ENCODE measurements around the gene WASF3.

The WASF3 gene

GRCh38 chr13:26664876-26665275 is 107.4 kb downstream of the WASF3 start:
- DNase-seq (ENCODE audit: low read depth), result no peak
- no peak overlapping the region for H3K4me3 ChIP-seq (ENCODE audit: low read depth, low read length)

DNA sequence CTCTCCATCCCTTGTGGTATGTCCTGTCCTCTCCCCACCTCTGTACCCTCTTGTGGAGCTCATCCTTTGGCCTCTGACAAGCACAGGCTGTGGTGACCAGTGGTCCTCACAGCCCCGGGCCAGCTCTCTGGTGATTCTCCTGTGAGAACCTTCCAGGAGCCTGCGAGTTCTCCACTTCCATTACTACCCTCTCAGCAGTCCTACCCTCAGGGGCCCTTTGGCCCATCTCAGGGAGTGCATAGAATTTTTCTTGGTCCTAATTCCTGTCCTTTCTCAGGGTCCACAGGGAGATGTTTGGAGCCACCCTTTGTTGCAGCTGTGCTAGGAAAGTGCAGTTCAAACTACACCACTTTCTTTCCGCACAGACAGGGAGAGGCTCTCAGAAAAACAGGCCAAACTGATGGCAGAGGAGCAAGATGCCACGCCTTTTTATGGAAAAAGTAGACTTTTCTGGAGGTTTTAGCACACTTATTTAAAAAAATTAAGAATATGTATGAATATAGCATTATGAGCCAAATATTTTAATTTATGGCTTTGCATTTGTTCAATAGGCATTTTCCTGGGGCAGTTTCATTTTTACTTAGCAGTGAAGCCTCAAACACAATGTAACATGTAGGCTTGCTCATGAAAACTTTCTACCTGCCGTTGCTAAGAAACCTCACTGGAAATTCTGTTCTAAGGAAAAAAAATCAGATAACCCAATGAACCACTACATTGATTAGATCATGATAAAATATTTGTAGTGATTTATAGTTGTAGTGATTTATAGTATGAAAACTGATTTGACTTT is 111.1 kb downstream of the WASF3 start:
- DNase-seq (ENCODE audit: low read depth), result no peak
- H3K4me3 ChIP-seq (ENCODE audit: low read depth, low read length), result no peak overlapping the region

DNA sequence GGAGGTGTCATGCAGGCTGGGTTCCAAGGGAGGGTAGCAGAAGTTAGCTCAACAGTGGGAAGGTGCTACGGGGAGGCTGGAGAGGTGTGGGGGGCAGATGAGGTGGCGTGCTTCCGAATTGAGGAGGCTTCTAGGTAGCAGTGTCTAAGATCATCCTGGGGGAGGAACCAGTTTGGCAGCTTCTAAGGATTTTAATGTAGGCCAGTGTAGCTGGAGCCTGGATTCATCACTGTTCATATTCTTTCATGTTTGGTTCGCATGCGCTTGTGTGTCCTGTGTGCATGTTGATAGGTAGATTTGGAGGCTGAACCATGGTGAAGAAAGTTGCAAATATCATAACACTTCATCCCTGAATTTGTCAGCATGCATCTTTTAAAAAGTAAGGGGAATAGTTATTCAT is 116.4 kb downstream of the WASF3 start:
- no peak overlapping the region for H3K4me3 ChIP-seq (ENCODE audit: low read depth, low read length)
- no peak for DNase-seq (ENCODE audit: low read depth)

- H3K4me3 ChIP-seq (ENCODE audit: low read depth, low read length), result no peak overlapping the region
- DNase-seq (ENCODE audit: low read depth), result no peak
Measured at GRCh38 chr13:26677156-26677555, 119.7 kb downstream of the WASF3 start.

DNA sequence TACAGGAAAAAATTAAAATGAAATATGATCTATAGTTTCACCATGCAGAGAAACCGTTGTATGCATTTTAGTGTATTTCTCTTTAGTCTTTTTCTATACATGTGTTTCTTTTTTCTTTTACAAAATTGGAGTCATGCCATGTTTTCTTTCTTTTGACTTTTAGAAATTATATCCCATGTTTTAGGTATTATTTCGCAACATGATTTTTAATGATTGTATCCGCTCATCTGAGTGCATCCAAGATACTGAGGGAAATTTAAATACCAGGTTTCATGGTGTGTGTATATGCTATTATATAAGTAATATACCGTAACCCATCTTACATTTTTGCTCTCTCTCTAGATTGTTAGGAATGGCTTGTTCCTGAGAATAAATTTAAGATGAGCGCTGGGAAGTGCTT is 120.8 kb downstream of the WASF3 start:
- DNase-seq (ENCODE audit: low read depth), result no peak

DNA sequence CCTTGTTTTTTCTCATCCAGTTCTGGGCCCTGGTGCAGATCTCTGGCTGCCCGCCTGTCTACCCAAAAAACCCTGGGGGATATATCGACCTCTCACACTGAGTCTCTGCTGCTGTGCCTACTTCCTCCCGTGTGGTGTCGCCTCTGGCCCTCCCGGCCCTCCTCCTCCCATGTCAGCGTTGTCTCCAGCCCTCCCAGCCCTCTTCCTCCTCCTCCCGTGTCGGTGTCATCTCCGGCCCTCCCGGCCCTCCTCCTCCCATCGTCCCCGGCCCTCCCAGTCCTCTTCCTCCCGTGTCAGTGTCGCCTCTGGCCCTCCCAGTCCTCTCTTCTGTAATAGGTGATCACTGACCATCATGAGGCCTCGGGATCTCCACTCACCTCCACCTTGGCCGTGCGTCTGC is 121.3 kb downstream of the WASF3 start:
- H3K4me3 ChIP-seq (ENCODE audit: low read depth, low read length), result no peak overlapping the region
- no peak for DNase-seq (ENCODE audit: low read depth)

More for the DNA sequence above, 120.8 kb downstream of the WASF3 start:
- H3K4me3 ChIP-seq (ENCODE audit: low read depth, low read length), result no peak overlapping the region

DNA sequence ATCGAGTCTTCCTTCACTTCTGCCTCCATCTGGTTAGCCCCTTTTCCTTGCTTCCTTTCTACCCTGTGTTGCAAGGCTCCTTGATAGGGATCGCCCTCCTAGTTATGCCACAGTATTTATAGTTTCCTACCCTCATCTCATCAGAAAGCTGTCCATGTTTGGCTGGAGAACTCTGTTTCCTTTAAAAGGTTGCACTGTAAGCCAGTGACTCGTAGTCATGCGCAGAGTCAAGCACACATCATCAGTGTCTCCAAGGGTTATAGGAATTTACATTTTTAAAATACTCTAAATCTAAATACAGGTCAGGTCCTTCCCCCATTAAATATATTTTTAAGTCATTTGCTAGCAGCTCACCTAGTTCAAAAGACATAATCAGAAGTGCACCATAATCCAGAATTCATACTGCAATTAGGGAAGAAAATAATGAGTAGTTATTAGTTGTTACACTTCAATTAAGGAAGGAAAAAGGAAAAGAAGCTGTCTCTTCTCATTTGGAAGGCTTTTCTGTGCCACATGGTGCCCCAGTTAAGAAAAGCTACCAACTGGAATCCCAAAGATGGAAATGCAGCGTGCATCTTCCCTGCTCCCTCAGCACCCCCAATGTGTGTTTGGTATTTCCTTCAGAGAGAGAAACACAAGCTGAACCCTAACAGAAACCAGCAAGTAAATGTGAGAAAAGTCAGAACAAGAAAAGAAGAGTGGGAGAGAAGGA is 122.1 kb downstream of the WASF3 start:
- peak; percentile 43 for DNase-seq (ENCODE audit: low read depth)
- no peak overlapping the region for H3K4me3 ChIP-seq (ENCODE audit: low read depth, low read length)

GRCh38 chr13:26680123-26680450 is 122.6 kb downstream of the WASF3 start:
- H3K4me3 ChIP-seq (ENCODE audit: low read depth, low read length), result no peak overlapping the region
- peak; percentile 46 for DNase-seq (ENCODE audit: low read depth)

GRCh38 chr13:26680572-26680971 is 123.1 kb downstream of the WASF3 start:
- DNase-seq (ENCODE audit: low read depth), result no peak
- no peak overlapping the region for H3K4me3 ChIP-seq (ENCODE audit: low read depth, low read length)

- no peak overlapping the region for H3K4me3 ChIP-seq (ENCODE audit: low read depth, low read length)
- no peak for DNase-seq (ENCODE audit: low read depth)
Measured at GRCh38 chr13:26681036-26681435, 123.6 kb downstream of the WASF3 start.

DNA sequence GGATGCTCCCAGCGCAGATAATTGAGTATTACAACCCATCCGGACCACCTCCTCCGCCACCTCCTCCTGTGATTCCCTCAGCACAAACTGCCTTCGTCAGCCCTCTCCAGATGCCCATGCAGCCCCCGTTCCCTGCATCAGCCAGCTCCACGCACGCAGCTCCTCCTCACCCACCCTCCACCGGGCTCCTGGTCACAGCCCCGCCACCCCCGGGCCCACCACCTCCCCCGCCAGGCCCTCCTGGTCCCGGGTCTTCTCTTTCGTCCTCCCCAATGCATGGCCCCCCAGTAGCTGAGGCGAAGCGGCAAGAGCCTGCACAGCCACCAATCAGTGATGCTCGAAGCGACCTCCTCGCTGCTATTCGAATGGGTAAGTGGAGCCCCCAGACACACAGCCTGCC is 125.1 kb downstream of the WASF3 start:
- DNase-seq (ENCODE audit: low read depth), result no peak
- H3K4me3 ChIP-seq (ENCODE audit: low read depth, low read length), result no peak overlapping the region

DNA sequence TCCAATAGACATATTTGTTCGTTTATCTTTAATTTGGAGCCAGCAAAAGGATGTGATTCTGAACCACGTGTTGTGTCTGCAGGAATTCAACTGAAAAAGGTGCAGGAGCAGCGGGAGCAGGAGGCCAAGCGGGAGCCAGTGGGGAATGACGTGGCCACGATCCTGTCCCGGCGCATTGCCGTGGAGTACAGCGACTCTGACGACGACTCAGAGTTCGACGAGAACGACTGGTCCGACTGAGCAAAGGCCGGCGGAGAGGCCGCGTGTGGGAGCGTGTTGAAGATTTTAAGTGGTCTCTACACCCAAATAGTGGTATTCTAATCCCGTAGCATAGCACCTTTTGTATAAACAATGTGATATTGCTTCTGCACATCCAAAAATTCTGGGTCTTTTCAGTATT is 128.1 kb downstream of the WASF3 start:
- DNase-seq (ENCODE audit: low read depth), result no peak
- no peak overlapping the region for H3K4me3 ChIP-seq (ENCODE audit: low read depth, low read length)

- DNase-seq (ENCODE audit: low read depth), result no peak
- no peak overlapping the region for H3K4me3 ChIP-seq (ENCODE audit: low read depth, low read length)
Measured at GRCh38 chr13:26686285-26686684, 128.8 kb downstream of the WASF3 start.

DNA sequence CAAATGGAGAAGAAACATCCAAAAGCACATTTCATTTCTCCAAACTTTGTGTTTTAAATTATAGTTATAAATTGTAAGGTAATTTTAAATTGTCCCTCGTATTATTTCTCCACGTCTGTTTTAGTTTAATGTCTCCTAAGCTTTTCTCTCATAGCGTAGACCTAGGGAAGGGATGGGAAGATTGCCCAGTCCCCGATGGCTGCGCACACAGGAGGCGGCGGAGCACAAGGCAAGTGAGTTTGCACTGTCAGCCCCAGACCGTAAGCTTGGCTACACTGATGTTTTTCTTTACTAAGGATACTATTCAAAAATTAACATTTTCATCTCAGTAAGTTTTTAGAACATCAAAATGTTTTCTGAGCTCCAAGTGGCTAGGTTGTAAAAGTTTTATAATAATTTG is 130.8 kb downstream of the WASF3 start:
- no peak overlapping the region for H3K4me3 ChIP-seq (ENCODE audit: low read depth, low read length)
- DNase-seq (ENCODE audit: low read depth), result no peak

DNA sequence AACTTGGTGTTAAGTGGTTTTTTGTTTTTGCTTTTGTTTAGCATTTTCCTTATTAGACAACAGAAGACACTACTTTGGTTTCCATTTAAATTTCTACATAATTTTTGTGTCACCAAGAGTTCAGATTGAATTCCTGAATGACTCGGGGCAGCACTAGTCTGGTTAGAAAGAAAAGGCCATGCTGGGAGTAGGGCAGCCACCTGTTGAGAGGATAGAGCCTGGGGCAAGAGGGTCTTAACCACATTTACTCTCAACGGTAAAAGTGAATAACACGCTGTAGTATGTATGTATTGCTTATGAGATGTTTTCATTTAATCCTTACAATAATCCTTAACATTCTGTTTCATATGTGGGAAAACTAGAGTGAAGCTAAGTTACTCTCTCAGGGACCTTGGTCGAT is 131.5 kb downstream of the WASF3 start:
- H3K4me3 ChIP-seq (ENCODE audit: low read depth, low read length), result no peak overlapping the region
- DNase-seq (ENCODE audit: low read depth), result no peak

DNA sequence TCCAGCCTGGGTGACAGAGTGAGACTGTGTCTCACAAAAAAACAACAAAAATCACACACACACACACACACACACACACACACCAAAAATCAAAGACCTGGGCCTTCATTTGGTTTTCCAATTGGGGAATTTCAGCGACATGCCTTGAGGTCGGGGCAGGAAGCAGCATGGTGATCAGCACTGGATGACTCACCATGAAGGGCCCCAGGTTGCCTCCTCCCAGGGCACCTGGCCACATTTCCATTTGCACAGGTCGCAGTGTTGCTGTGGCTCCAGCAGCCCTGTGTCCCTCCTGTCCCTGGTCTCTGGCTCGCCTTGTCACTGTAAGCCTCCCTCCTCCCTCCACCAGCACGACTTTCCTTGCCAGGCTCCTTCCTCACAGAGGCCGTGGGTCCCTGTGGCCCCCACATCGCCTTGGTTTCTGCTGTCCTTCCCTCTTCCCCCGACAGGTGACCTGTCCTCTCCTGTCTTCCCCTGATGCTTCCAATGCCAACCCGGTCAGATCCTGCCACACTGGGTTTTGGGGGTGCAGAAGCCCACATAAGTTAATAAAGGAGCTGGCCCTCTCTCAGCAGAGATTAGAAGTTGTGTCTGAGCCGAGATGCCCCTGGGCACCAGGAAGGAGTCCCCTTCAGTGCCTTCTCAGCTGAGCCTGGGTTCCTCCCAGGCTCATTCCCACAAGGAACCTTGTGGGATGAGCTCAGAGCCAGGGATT is 136.4 kb downstream of the WASF3 start:
- no peak overlapping the region for H3K4me3 ChIP-seq (ENCODE audit: low read depth, low read length)
- DNase-seq (ENCODE audit: low read depth), result no peak

GRCh38 chr13:26694609-26695359 is 137.3 kb downstream of the WASF3 start:
- no peak for DNase-seq (ENCODE audit: low read depth)
- no peak overlapping the region for H3K4me3 ChIP-seq (ENCODE audit: low read depth, low read length)

- no peak overlapping the region for H3K4me3 ChIP-seq (ENCODE audit: low read depth, low read length)
- no peak for DNase-seq (ENCODE audit: low read depth)
Measured at GRCh38 chr13:26695360-26695705, 137.8 kb downstream of the WASF3 start.

GRCh38 chr13:26695891-26696311 is 138.4 kb downstream of the WASF3 start:
- no peak for DNase-seq (ENCODE audit: low read depth)
- H3K4me3 ChIP-seq (ENCODE audit: low read depth, low read length), result no peak overlapping the region
